HG02642 (cell line): ENCODE measurements around the gene OXT.
"Not testable (repeated sequence)": the region's sequence is repeated elsewhere in the genome, so short reads cannot be mapped to it uniquely, and the experiment has no call there.

Source experiments
- ATAC-seq: cut with Tn5 transposase; IDR thresholded peaks from one replicate; pipeline ENCODE4 v1.9.1; 2021; ENCODE audit warnings: mild to moderate bottlenecking; ENCODE audit not compliant: unreplicated experiment, poor library complexity

Gene OXT

DNA sequence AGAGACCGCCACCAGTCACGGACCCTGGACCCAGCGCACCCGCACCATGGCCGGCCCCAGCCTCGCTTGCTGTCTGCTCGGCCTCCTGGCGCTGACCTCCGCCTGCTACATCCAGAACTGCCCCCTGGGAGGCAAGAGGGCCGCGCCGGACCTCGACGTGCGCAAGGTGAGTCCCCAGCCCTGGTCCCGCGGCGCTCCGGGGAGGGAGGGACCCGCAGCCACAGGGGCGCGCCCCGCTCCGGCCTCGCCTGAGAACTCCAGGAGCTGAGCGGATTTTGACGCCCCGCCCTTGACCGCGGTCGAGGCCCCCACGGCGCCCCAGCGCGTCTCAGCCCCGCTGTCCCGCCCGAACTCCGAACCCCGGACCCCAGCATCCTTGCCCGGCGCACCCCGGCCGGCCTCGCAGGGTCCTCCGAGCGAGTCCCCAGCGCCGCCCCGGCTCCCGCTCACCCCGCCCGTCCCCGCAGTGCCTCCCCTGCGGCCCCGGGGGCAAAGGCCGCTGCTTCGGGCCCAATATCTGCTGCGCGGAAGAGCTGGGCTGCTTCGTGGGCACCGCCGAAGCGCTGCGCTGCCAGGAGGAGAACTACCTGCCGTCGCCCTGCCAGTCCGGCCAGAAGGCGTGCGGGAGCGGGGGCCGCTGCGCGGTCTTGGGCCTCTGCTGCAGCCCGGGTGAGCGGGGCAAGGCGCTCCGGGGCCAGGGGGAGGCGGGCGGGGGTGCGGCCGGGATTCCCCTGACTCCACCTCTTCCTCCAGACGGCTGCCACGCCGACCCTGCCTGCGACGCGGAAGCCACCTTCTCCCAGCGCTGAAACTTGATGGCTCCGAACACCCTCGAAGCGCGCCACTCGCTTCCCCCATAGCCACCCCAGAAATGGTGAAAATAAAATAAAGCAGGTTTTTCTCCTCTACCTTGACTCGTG lies at the start of gene OXT:
OXT (plus strand) TSS at position 11 of the 920 bp plus-strand sequence; CDS start at position 47, 36 bp downstream.
- ATAC-seq = no peak

DNA sequence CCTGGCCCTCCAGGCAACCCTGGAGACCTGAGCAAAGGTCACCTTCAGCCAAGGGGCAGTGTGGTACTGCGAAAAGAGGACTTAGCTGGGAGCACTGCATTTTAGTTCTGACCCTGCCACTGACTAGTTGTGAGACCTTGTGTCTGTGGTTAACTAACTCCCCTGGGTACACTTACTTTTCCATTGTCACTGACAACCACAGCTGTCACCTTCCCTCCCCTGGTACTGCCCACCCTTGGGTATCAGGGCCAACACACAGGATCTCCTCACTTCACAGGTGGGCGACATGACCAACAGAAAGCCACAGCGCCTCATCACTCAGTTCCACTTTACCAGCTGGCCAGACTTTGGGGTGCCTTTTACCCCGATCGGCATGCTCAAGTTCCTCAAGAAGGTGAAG lies 49.6 kb upstream of the OXT start:
- no peak for ATAC-seq

DNA sequence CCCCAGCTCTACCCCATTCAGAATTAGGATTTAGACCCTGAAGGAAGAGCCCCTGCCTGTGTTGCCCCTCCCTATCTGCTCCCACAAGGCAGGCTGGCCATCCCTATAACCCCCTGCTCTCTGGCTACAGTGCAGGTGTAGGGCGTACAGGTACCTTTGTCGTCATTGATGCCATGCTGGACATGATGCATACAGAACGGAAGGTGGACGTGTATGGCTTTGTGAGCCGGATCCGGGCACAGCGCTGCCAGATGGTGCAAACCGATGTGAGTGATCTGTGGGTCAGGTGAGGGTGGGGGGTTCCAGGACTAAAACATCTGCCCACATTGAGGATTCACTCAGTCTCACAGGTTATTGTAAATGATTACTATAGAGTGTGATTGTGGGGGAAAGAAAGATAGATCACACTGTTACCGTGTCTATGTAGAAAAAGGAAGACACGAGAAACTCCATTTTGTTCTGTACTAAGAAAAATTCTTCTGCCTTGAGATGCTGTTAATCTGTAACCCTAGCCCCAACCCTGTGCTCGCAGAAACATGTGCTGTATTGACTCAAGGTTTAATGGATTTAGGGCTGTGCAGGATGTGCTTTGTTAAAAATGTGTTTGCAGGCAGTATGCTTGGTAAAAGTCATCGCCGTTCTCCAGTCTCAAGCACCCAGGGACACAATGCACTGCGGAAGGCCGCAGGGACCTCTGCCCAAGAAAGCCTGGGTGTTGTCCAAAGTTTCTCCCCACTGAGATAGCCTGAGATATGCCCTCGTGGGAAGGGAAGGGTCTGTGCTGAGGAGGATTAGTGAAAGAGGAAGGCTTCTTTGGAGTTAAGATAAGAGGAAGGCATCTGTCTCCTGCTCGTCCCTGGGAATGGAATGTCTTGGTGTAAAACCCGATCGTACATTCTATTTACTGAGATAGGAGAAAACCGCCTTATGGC lies 48.6 kb upstream of the OXT start:
- not testable (repeated sequence) for ATAC-seq

- no peak for ATAC-seq
Measured at GRCh38 chr20:3027987-3028386, 43.4 kb upstream of the OXT start.

GRCh38 chr20:3031524-3032147 lies 39.8 kb upstream of the OXT start:
- ATAC-seq = no peak

DNA sequence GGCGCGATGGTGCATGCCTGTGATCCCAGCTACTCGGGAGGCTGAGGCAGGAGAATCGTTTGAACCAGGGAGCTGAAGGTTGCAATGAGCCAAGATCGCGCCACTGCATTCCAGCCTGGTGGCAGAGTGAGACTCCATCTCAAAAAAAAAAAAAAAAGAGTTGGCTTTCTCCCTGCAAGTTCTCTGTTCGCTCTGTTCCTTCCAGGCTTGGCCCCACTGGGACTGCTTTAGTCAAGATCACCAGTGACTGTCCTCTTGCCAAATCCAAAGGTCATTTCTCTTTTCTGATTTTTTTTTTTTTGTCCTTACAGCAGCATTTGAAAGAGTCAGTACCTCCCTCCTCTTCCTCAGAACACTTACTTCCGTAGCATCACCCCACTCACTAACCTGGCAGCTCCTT lies 38.8 kb upstream of the OXT start:
- no peak for ATAC-seq

DNA sequence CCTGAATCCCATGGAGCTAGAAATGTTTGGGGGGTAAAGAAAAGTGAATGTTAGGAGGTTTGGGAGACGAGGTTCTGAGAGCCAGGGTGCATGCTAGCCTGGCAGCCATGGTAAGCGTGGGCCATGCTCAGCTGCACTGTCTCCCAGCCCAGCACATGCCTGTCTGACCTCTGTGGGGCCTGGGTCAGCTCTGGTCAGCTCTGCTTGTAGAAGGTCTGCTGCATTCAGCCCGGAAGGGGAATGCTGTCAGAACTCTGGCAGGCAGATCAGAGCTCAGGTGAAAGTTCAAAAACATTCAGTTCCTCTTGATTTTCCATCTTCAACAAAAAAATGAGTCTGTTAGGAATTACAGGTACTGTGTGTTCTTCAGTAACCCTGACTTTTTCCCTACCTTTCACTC lies 33.8 kb upstream of the OXT start:
- no peak for ATAC-seq

- no peak for ATAC-seq
Measured at GRCh38 chr20:3038454-3038853, 33.0 kb upstream of the OXT start.

- ATAC-seq = no peak
Measured at GRCh38 chr20:3039426-3039825, 32.0 kb upstream of the OXT start.

- ATAC-seq = no peak
Measured at GRCh38 chr20:3040086-3040485, 31.3 kb upstream of the OXT start.

- ATAC-seq = no peak
Measured at GRCh38 chr20:3041854-3042409, 29.5 kb upstream of the OXT start.

GRCh38 chr20:3042625-3043024 lies 28.8 kb upstream of the OXT start:
- ATAC-seq = no peak

GRCh38 chr20:3043322-3043721 lies 28.1 kb upstream of the OXT start, which contains the start of gene GNRH2:
TSS of gene GNRH2 (plus strand) at chr20:3043622. CDS start at chr20:3044415, 793 bp downstream.
- no peak for ATAC-seq

GRCh38 chr20:3044336-3044965 lies 27.0 kb upstream of the OXT start:
- no peak for ATAC-seq

- peak; percentile 46 for ATAC-seq
Measured at GRCh38 chr20:3045042-3045815, 26.2 kb upstream of the OXT start.

- ATAC-seq = peak; percentile 88
Measured at GRCh38 chr20:3045816-3046676, 25.4 kb upstream of the OXT start, which contains the start of gene MRPS26. TSS of gene MRPS26 (plus strand) at chr20:3046052. CDS start at chr20:3046069, 17 bp downstream.

- no peak for ATAC-seq
Measured at GRCh38 chr20:3046677-3047462, 24.6 kb upstream of the OXT start.
